ENCODE results near the gene FBXO21.

FBXO21 gene

GRCh38 chr12:117165342-117165741 lies 24.9 kb downstream of the FBXO21 start:
- DNase-seq (ENCODE audit: low spot score): no peak

- no peak for DNase-seq (ENCODE audit: low spot score)
Measured at GRCh38 chr12:117162633-117163032, 27.6 kb downstream of the FBXO21 start.

GRCh38 chr12:117162167-117162539 lies 28.1 kb downstream of the FBXO21 start:
- no peak for DNase-seq (ENCODE audit: low spot score)

- no peak for DNase-seq (ENCODE audit: low spot score)
Measured at GRCh38 chr12:117161460-117162166, 28.7 kb downstream of the FBXO21 start.

GRCh38 chr12:117159674-117160073 lies 30.6 kb downstream of the FBXO21 start:
- no peak for DNase-seq (ENCODE audit: low spot score)

GRCh38 chr12:117158911-117159553 lies 31.2 kb downstream of the FBXO21 start:
- DNase-seq (ENCODE audit: low spot score): no peak

- DNase-seq (ENCODE audit: low spot score): no peak
Measured at GRCh38 chr12:117158096-117158495, 32.2 kb downstream of the FBXO21 start.

- DNase-seq (ENCODE audit: low spot score): peak; percentile 27
Measured at GRCh38 chr12:117155278-117156060, 34.8 kb downstream of the FBXO21 start.

GRCh38 chr12:117152793-117153775 lies 37.2 kb downstream of the FBXO21 start:
- no peak for DNase-seq (ENCODE audit: low spot score)

GRCh38 chr12:117151403-117152031 lies 38.8 kb downstream of the FBXO21 start:
- DNase-seq (ENCODE audit: low spot score): no peak

GRCh38 chr12:117149431-117149830 lies 40.8 kb downstream of the FBXO21 start:
- no peak for DNase-seq (ENCODE audit: low spot score)

GRCh38 chr12:117148642-117149041 lies 41.6 kb downstream of the FBXO21 start:
- DNase-seq (ENCODE audit: low spot score): no peak

GRCh38 chr12:117147639-117148038 lies 42.6 kb downstream of the FBXO21 start:
- DNase-seq (ENCODE audit: low spot score): no peak

GRCh38 chr12:117145597-117146154 lies 44.6 kb downstream of the FBXO21 start:
- DNase-seq (ENCODE audit: low spot score): no peak

GRCh38 chr12:117144599-117144998 lies 45.7 kb downstream of the FBXO21 start:
- no peak for DNase-seq (ENCODE audit: low spot score)

GRCh38 chr12:117143008-117143532 lies 47.2 kb downstream of the FBXO21 start:
- DNase-seq (ENCODE audit: low spot score): no peak

- DNase-seq (ENCODE audit: low spot score): no peak
Measured at GRCh38 chr12:117142094-117142493, 48.2 kb downstream of the FBXO21 start.

- DNase-seq (ENCODE audit: low spot score): no peak
Measured at GRCh38 chr12:117141097-117141898, 49.0 kb downstream of the FBXO21 start.

- no peak for DNase-seq (ENCODE audit: low spot score)
Measured at GRCh38 chr12:117140397-117141096, 49.7 kb downstream of the FBXO21 start.

Measured in AG08395 (cell line).